ENCODE measurements around the gene STK25.

- TF ChIP-seq CTCF (IDR thresholded peaks at IDR 0.05; ENCODE audit: low read depth, low read length), result no peak
- no peak for TF ChIP-seq EZH2phosphoT487 (IDR thresholded peaks at IDR 0.05; ENCODE audit: low read depth)
Measured at GRCh38 chr2:241545106-241545505, 36.7 kb upstream of the STK25 start.
